Lung (tissue), 12 donors: ENCODE data around the gene ZNF462. TPM values are rescaled to one million over a fixed set of nuclear protein-coding genes. Genes with fewer than 3 reads are reported as not detected.

ENCODE experiments used
- ATAC-seq: fragments of 200-7000 bp; cut with Tn5 transposase; one replicate; pipeline ENCODE4 v1.9.1; 2020; ENCODE audit warnings: moderate number of reproducible peaks; ENCODE audit not compliant: insufficient read depth, low FRiP score
- DNase-seq, 3 donors: peaks; one replicate each; pipeline ENCODE4 v3.0.0-alpha.2; 2013 to 2017
- H3K27ac ChIP-seq, 2 donors: one replicate each; pipeline ENCODE4 v1.5.1; 2013; ENCODE audit warnings: mild to moderate bottlenecking in 2 of 2, moderate library complexity in 2 of 2, control low read depth in 1 of 2, inconsistent platforms in 1 of 2, low read depth in 1 of 2, low read length in 1 of 2
- H3K27me3 ChIP-seq, 3 donors: one replicate each; pipeline ENCODE4 v1.5.1; 2013; ENCODE audit warnings: low read length in 2 of 3; ENCODE audit not compliant: control insufficient read depth in 3 of 3, insufficient read depth in 3 of 3
- H3K36me3 ChIP-seq, 4 donors: one replicate each; pipeline ENCODE4 v1.5.1; 2013; ENCODE audit warnings: low read length in 4 of 4, mild to moderate bottlenecking in 1 of 4, moderate library complexity in 1 of 4; ENCODE audit not compliant: control insufficient read depth in 4 of 4, insufficient read depth in 4 of 4
- H3K4me1 ChIP-seq, 5 donors: one replicate each; pipeline ENCODE4 v1.5.1; 2013; ENCODE audit warnings: low read length in 5 of 5, mild to moderate bottlenecking in 2 of 5, moderate library complexity in 1 of 5; ENCODE audit not compliant: control insufficient read depth in 5 of 5, insufficient read depth in 5 of 5
- H3K4me3 ChIP-seq: one replicate; pipeline ENCODE4 v1.5.1; 2013; ENCODE audit warnings: mild to moderate bottlenecking, control low read depth, moderate library complexity
- H3K9ac ChIP-seq, 2 donors: one replicate each; pipeline ENCODE4 v1.5.1; 2013; ENCODE audit warnings: low read length in 2 of 2, control low read depth in 1 of 2; ENCODE audit not compliant: insufficient read depth in 1 of 2
- H3K9me3 ChIP-seq, 4 donors: one replicate each; pipeline ENCODE4 v1.5.1; 2013; ENCODE audit warnings: low read length in 3 of 4, mild to moderate bottlenecking in 1 of 4, moderate library complexity in 1 of 4; ENCODE audit not compliant: control insufficient read depth in 4 of 4, insufficient read depth in 3 of 4
- WGBS, 2 donors: extraction: QIAGEN DNeasy Blood & Tissue Kit; methylation state at CpG; one replicate each; pipeline ENCODE4 v1.1.7; 2013; 5-methylcytosine and 5-hydroxymethylcytosine counted together
- polyA plus RNA-seq, 2 donors: library from polyadenylated mRNA; stranded (reverse); fragments of 200-250 nt; gene quantifications; one replicate each; pipeline ENCODE4 v1.2.1, GENCODE V29; 2013
- total RNA-seq, 2 donors: library from RNA; depleted of rRNA in 1 of 2; stranded (reverse); fragments of >200 nt in 1 of 2; gene quantifications; one replicate each; pipeline ENCODE4 v1.2.1, GENCODE V29; 2014 to 2021
- TF ChIP-seq, protein P1 (sequence below): IDR thresholded peaks from 2 replicates; pipeline ENCODE4 v1.5.1; 2012; ENCODE audit warnings: mild to moderate bottlenecking; ENCODE audit errors: control extremely low read depth, extremely low read depth
- donor health status: control.
- donor health status: control.
- donor health status: Bipolar disorder and iron deficiency.
- donor health status: healthy.
- donor health status: DM: yes; HTN: yes; CAD: no.

ZNF462 gene
- total and polyA plus RNA-seq, 4 donors = 2.0 to 37.7 (median 19.5) TPM

DNA sequence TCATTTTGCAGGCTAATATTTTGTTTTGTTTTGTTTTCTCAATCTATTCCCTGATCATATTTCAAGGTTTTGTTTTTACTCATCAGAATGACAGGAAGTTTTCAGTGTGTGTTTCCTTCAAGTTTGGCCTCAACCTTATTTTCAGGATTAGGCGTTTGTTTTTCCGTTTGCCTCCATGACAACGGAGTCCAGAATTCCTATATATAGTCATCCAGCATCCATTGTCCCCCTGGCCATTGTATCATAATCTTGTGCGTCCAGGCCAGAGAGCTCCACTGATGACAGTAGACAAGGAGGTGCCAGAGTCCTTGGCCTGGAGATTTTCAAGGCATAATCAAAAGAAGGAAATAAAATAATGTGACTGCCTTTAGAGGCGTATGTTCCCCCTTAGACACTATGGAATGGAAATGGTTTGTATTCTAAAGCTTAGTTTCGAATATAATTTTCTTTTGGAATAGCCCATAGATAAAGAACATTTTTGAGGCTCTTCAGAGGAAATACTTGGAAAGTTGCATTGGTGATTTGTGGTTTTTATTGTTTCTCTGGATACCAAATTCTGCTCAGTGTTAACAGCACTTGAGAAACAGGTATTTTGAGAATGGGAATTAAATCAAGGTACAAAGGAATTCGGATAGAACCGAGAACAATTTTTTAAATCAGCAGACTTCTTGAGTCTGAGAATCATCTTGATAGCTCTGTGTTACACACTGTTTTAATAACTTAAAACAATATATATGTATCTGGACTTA lies 99.8 kb downstream of the ZNF462 start:
- Histone ChIP-seq H3K27ac (peak overlapping the region in 1 of 2 donors; percentile 79), H3K4me3 (no peak overlapping the region), H3K9me3 (no peaks in the 10 kb centered on the region), H3K36me3 (peaks cover 0 to 39% (median 16%) of the 10 kb centered on the region in 4 donors), H3K9ac (no peak overlapping the region), H3K27me3 (no peaks in the 10 kb centered on the region), H3K4me1 (peaks cover 0 to 38% (median 0%) of the 10 kb centered on the region in 5 donors)
- 73 to 81% methylated on average over 8 of the region's 8 CpGs for WGBS, 2 donors
- TF ChIP-seq, protein P1, sequence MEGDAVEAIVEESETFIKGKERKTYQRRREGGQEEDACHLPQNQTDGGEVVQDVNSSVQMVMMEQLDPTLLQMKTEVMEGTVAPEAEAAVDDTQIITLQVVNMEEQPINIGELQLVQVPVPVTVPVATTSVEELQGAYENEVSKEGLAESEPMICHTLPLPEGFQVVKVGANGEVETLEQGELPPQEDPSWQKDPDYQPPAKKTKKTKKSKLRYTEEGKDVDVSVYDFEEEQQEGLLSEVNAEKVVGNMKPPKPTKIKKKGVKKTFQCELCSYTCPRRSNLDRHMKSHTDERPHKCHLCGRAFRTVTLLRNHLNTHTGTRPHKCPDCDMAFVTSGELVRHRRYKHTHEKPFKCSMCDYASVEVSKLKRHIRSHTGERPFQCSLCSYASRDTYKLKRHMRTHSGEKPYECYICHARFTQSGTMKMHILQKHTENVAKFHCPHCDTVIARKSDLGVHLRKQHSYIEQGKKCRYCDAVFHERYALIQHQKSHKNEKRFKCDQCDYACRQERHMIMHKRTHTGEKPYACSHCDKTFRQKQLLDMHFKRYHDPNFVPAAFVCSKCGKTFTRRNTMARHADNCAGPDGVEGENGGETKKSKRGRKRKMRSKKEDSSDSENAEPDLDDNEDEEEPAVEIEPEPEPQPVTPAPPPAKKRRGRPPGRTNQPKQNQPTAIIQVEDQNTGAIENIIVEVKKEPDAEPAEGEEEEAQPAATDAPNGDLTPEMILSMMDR = no peak
- DNase-seq (peak in 2 of 3 donors; percentile 47 to 52), ATAC-seq (no peak)

DNA sequence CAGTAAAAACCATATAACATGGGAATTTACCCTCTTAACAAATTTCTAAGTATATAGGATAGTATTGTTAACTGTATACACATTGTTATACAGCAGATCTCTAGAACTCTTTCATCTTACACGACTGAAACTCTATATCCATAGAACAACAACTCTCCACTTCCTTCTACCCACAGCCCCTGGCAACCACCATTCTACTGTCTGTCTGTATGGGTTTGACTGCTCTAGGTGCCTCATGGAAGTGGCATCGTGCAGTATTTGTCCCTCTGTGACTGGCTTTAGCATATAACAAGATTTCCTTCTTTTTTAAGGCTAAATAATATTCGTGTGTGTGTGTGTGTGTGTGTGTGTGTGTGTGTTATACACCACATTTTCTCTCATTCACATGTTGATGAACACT lies 100.7 kb downstream of the ZNF462 start:
- H3K9me3 ChIP-seq = no peaks in the 10 kb centered on the region
- H3K36me3 ChIP-seq = peaks cover 0 to 32% (median 12%) of the 10 kb centered on the region in 4 donors
- WGBS, 2 donors = 68 to 84% methylated on average over 3 of the region's 3 CpGs
- DNase-seq = no peak
- TF ChIP-seq, protein P1 = no peak
- H3K4me1 ChIP-seq = peaks cover 0 to 33% (median 0%) of the 10 kb centered on the region in 5 donors
- no peak overlapping the region for H3K9ac ChIP-seq
- H3K27ac ChIP-seq = no peak overlapping the region
- no peaks in the 10 kb centered on the region for H3K27me3 ChIP-seq
- no peak overlapping the region for H3K4me3 ChIP-seq
- ATAC-seq = no peak

DNA sequence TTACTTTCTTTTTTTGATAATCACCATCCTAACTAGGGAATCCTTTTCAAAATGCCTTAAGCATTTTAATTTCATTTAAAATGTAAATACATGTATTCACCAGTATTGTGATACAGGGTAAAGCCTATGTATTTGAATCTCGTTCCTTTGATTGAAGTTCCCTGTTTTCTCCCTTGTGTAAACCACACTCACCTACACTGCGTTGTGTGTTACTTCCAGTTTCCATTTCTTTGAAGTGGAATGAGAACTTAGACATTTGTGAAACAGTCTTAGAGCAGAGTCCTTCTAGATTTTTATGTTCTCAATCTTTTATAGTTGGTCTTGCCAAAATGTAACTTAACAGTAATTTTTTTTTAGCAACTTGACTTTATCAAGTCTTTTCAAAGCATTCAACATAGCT lies 101.4 kb downstream of the ZNF462 start:
- no peak overlapping the region for H3K4me3 ChIP-seq
- no peaks in the 10 kb centered on the region for H3K27me3 ChIP-seq
- 50 to 51% methylated on average over 2 of the region's 2 CpGs for WGBS, 2 donors
- no peak for ATAC-seq
- no peak overlapping the region for H3K9ac ChIP-seq
- DNase-seq = no peak
- TF ChIP-seq, protein P1 = no peak
- no peak overlapping the region for H3K27ac ChIP-seq
- peaks cover 0 to 27% (median 9%) of the 10 kb centered on the region in 4 donors for H3K36me3 ChIP-seq
- H3K4me1 ChIP-seq = peaks cover 0 to 32% (median 0%) of the 10 kb centered on the region in 5 donors
- H3K9me3 ChIP-seq = no peaks in the 10 kb centered on the region
